Raji (cell line): Measurements from ENCODE around the gene MAPT.

Source experiments
- POLR2A ChIP-seq: IDR thresholded peaks from 2 replicates; pipeline ENCODE4 v1.6.1; 2011; ENCODE audit warnings: low read depth, low read length, control low read depth; ENCODE audit not compliant: insufficient read depth

Gene MAPT

GRCh38 chr17:45993962-45994627 is 99.7 kb downstream of the MAPT start:
- TF ChIP-seq POLR2A, result no peak

GRCh38 chr17:45994987-45995386 is 100.6 kb downstream of the MAPT start:
- TF ChIP-seq POLR2A, result no peak

DNA sequence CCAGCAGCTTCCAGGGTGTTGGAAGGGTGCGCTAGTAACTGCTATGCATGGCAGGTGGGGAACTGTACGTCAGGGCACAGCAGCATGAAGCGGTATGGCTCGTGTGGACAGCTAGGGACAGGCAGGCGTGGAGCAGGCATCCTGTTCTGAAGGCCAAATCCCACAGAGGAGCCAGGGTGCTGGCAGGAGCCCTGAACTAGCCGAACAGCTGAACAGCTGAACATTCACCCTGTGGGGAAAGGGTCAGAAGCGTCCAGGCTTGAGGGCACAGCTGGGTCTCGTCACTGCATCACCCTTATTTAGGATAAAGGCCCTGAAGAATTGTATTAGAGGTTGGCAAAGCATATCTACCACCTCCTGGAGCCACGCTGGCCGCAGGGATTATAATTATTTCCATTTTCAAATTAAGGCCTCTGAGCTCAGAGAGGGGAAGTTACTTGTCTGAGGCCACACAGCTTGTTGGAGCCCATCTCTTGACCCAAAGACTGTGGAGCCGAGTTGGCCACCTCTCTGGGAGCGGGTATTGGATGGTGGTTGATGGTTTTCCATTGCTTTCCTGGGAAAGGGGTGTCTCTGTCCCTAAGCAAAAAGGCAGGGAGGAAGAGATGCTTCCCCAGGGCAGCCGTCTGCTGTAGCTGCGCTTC is 101.4 kb downstream of the MAPT start:
- TF ChIP-seq POLR2A, result no peak

DNA sequence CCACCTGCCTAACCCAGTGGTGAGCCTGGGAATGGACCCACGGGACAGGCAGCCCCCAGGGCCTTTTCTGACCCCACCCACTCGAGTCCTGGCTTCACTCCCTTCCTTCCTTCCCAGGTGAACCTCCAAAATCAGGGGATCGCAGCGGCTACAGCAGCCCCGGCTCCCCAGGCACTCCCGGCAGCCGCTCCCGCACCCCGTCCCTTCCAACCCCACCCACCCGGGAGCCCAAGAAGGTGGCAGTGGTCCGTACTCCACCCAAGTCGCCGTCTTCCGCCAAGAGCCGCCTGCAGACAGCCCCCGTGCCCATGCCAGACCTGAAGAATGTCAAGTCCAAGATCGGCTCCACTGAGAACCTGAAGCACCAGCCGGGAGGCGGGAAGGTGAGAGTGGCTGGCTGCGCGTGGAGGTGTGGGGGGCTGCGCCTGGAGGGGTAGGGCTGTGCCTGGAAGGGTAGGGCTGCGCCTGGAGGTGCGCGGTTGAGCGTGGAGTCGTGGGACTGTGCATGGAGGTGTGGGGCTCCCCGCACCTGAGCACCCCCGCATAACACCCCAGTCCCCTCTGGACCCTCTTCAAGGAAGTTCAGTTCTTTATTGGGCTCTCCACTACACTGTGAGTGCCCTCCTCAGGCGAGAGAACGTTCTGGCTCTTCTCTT is 102.1 kb downstream of the MAPT start:
- TF ChIP-seq POLR2A, result no peak

- no peak for TF ChIP-seq POLR2A
Measured at GRCh38 chr17:45997166-45997565, 102.8 kb downstream of the MAPT start.

DNA sequence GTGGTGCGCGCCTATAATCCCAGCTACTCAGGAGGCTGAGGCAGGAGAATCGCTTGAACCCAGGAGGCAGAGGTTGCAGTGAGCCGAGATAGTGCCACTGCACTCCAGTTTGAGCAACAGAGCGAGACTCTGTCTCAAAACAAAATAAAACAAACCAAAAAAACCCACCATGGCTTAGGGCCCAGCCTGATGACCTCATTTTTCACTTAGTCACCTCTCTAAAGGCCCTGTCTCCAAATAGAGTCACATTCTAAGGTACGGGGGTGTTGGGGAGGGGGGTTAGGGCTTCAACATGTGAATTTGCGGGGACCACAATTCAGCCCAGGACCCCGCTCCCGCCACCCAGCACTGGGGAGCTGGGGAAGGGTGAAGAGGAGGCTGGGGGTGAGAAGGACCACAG is 103.3 kb downstream of the MAPT start:
- TF ChIP-seq POLR2A, result no peak

DNA sequence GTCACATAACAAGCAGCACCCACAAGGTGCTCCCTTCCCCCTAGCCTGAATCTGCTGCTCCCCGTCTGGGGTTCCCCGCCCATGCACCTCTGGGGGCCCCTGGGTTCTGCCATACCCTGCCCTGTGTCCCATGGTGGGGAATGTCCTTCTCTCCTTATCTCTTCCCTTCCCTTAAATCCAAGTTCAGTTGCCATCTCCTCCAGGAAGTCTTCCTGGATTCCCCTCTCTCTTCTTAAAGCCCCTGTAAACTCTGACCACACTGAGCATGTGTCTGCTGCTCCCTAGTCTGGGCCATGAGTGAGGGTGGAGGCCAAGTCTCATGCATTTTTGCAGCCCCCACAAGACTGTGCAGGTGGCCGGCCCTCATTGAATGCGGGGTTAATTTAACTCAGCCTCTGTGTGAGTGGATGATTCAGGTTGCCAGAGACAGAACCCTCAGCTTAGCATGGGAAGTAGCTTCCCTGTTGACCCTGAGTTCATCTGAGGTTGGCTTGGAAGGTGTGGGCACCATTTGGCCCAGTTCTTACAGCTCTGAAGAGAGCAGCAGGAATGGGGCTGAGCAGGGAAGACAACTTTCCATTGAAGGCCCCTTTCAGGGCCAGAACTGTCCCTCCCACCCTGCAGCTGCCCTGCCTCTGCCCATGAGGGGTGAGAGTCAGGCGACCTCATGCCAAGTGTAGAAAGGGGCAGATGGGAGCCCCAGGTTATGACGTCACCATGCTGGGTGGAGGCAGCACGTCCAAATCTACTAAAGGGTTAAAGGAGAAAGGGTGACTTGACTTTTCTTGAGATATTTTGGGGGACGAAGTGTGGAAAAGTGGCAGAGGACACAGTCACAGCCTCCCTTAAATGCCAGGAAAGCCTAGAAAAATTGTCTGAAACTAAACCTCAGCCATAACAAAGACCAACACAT is 104.9 kb downstream of the MAPT start, which contains the start of gene STH:
Gene STH (plus strand): TSS at position 264 of the 913 bp plus-strand sequence. CDS start 30 bp downstream, at position 294.
- TF ChIP-seq POLR2A, result no peak

DNA sequence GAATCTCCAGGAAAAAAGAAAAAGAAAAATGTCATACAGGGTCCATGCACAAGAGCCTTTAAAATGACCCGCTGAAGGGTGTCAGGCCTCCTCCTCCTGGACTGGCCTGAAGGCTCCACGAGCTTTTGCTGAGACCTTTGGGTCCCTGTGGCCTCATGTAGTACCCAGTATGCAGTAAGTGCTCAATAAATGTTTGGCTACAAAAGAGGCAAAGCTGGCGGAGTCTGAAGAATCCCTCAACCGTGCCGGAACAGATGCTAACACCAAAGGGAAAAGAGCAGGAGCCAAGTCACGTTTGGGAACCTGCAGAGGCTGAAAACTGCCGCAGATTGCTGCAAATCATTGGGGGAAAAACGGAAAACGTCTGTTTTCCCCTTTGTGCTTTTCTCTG is 105.5 kb downstream of the MAPT start:
- no peak for TF ChIP-seq POLR2A

GRCh38 chr17:46000292-46000691 is 105.9 kb downstream of the MAPT start:
- no peak for TF ChIP-seq POLR2A

GRCh38 chr17:46000757-46001156 is 106.4 kb downstream of the MAPT start:
- TF ChIP-seq POLR2A, result no peak

DNA sequence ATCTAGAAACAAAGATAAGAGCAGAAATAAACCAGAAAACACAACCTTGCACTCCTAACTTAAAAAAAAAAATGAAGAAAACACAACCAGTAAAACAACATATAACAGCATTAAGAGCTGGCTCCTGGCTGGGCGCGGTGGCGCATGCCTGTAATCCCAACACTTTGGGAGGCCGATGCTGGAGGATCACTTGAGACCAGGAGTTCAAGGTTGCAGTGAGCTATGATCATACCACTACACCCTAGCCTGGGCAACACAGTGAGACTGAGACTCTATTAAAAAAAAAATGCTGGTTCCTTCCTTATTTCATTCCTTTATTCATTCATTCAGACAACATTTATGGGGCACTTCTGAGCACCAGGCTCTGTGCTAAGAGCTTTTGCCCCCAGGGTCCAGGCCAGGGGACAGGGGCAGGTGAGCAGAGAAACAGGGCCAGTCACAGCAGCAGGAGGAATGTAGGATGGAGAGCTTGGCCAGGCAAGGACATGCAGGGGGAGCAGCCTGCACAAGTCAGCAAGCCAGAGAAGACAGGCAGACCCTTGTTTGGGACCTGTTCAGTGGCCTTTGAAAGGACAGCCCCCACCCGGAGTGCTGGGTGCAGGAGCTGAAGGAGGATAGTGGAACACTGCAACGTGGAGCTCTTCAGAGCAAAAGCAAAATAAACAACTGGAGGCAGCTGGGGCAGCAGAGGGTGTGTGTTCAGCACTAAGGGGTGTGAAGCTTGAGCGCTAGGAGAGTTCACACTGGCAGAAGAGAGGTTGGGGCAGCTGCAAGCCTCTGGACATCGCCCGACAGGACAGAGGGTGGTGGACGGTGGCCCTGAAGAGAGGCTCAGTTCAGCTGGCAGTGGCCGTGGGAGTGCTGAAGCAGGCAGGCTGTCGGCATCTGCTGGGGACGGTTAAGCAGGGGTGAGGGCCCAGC is 107.3 kb downstream of the MAPT start:
- no peak for TF ChIP-seq POLR2A

GRCh38 chr17:46002311-46002972 is 108.1 kb downstream of the MAPT start:
- TF ChIP-seq POLR2A, result no peak

DNA sequence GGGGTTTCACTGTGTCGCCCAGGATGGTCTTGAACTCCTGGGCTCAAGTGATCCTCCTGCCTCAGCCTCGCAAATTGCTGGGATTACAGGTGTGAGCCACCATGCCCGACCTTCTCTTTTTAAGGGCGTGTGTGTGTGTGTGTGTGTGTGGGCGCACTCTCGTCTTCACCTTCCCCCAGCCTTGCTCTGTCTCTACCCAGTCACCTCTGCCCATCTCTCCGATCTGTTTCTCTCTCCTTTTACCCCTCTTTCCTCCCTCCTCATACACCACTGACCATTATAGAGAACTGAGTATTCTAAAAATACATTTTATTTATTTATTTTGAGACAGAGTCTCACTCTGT is 108.6 kb downstream of the MAPT start:
- no peak for TF ChIP-seq POLR2A
